Loucy (cell line): ENCODE measurements around the gene TIA1.
"Not testable (repeated sequence)": the region's sequence is repeated elsewhere in the genome, so short reads cannot be mapped to it uniquely, and the experiment has no call there.

Experiments used
- H2AFZ ChIP-seq: fragments of 200-600 bp; sonication (generic); 2 replicates; pipeline ENCODE4 v1.6.0; 2016; ENCODE audit warnings: antibody characterized with exemption, mild to moderate bottlenecking, low read length, moderate library complexity
- H3F3A ChIP-seq: fragments of 200-600 bp; 2 replicates; pipeline ENCODE4 v1.6.0; 2016; ENCODE audit warnings: antibody characterized with exemption, low read depth, mild to moderate bottlenecking
- H3K27me3 ChIP-seq: fragments of 200-600 bp; sonication (generic); 2 replicates; pipeline ENCODE4 v1.6.1; 2014; ENCODE audit warnings: low read length, mild to moderate bottlenecking; ENCODE audit not compliant: insufficient read depth, poor library complexity, severe bottlenecking
- H3K36me3 ChIP-seq: fragments of 200-600 bp; sonication (generic); 2 replicates; pipeline ENCODE4 v1.6.1; 2016; ENCODE audit warnings: low read length; ENCODE audit not compliant: insufficient read depth
- H3K4me1 ChIP-seq: fragments of 200-600 bp; sonication (generic); 2 replicates; pipeline ENCODE4 v1.5.1; 2014; ENCODE audit warnings: low read length, mild to moderate bottlenecking; ENCODE audit not compliant: insufficient read depth, poor library complexity, severe bottlenecking
- H3K4me2 ChIP-seq: fragments of 200-600 bp; sonication (generic); 2 replicates; pipeline ENCODE4 v1.6.0; 2014; ENCODE audit warnings: antibody characterized with exemption, low read length, low read depth, mild to moderate bottlenecking; ENCODE audit not compliant: poor library complexity, severe bottlenecking
- H3K4me3 ChIP-seq: fragments of 200-600 bp; sonication (generic); 2 replicates; pipeline ENCODE4 v1.5.1; 2014; ENCODE audit warnings: low read length, mild to moderate bottlenecking, mixed read lengths; ENCODE audit not compliant: poor library complexity, severe bottlenecking
- H3K79me2 ChIP-seq: fragments of 200-600 bp; sonication (generic); 2 replicates; pipeline ENCODE4 v1.6.1; 2014; ENCODE audit warnings: low read length; ENCODE audit not compliant: insufficient read depth
- H3K9ac ChIP-seq: fragments of 200-600 bp; sonication (generic); 2 replicates; pipeline ENCODE4 v1.6.0; 2014; ENCODE audit warnings: mild to moderate bottlenecking, low read depth, low read length, moderate library complexity; ENCODE audit not compliant: poor library complexity, severe bottlenecking
- H3K9me2 ChIP-seq: fragments of 200-600 bp; sonication (generic); replicated peaks from 2 replicates; pipeline ENCODE4 v1.6.1; 2016; ENCODE audit warnings: low read depth, low read length, mixed read lengths
- H3K9me3 ChIP-seq: fragments of 200-600 bp; sonication (generic); 2 replicates; pipeline ENCODE4 v1.6.1; 2014; ENCODE audit warnings: mild to moderate bottlenecking, antibody characterized with exemption, low read length, low read depth; ENCODE audit not compliant: insufficient read depth
- H4K20me1 ChIP-seq: fragments of 200-600 bp; sonication (generic); 2 replicates; pipeline ENCODE4 v1.6.0; 2014; ENCODE audit warnings: antibody characterized with exemption, low read length, mild to moderate bottlenecking; ENCODE audit not compliant: insufficient read depth, poor library complexity, severe bottlenecking
- CTCF ChIP-seq: fragments of 200-600 bp; sonication (generic); conservative IDR thresholded peaks from 2 replicates; pipeline ENCODE4 v1.5.1; 2014; ENCODE audit warnings: mild to moderate bottlenecking, antibody characterized with exemption, low read length
- EZH2phosphoT487 ChIP-seq: fragments of 200-600 bp; IDR thresholded peaks from 2 replicates; pipeline ENCODE4 v1.6.1; 2018; ENCODE audit warnings: antibody characterized with exemption, mild to moderate bottlenecking, moderate library complexity, borderline replicate concordance

The TIA1 gene

GRCh38 chr2:70248181-70248847 is at the start of gene TIA1:
Gene TIA1 (minus strand): TSS chr2:70248628. CDS start chr2:70248430, 198 bp downstream.
- Histone ChIP-seq H3K4me3 (peak within 1 kb of the TSS; percentile 90), H3K9me2 (no peaks in the 10 kb centered on the region), H3K9me3 (no peaks in the 10 kb centered on the region), H3K36me3 (no peaks in the 10 kb centered on the region; the same call in 1 of the 2 replicates), H4K20me1 (peaks cover 45% of the 10 kb centered on the region), H3F3A (peaks cover 3% of the 10 kb centered on the region; the same call in 1 of the 2 replicates), H3K4me2 (peak within 1 kb of the TSS; percentile 78), H2AFZ (peak within 1 kb of the TSS; percentile 78), H3K79me2 (peaks cover 51% of the 10 kb centered on the region), H3K27me3 (no peaks in the 10 kb centered on the region), H3K4me1 (peaks cover 24% of the 10 kb centered on the region), H3K9ac (peak within 1 kb of the TSS; percentile 97)
- no peak for TF ChIP-seq CTCF
- TF ChIP-seq EZH2phosphoT487: no peak

- H3F3A ChIP-seq, H3K9ac ChIP-seq, H3K4me2 ChIP-seq, H3K9me2 ChIP-seq, H2AFZ ChIP-seq, H3K4me3 ChIP-seq, H3K4me1 ChIP-seq, H3K27me3 ChIP-seq, H3K9me3 ChIP-seq: not testable (repeated sequence)
- Histone ChIP-seq H3K79me2 (peaks cover 46% of the 10 kb centered on the region), H3K36me3 (peaks cover 17% of the 10 kb centered on the region; the same call in 1 of the 2 replicates), H4K20me1 (peaks cover 15% of the 10 kb centered on the region)
Measured at GRCh38 chr2:70297828-70298227, 49.4 kb upstream of the TIA1 start.

GRCh38 chr2:70283500-70284191 is 35.2 kb upstream of the TIA1 start:
- H3K9me2 ChIP-seq: no peaks in the 10 kb centered on the region
- no peak overlapping the region for H3K4me2 ChIP-seq
- no peaks in the 10 kb centered on the region for H3K27me3 ChIP-seq
- TF ChIP-seq EZH2phosphoT487 (no peak), CTCF (no peak)
- H3K79me2 ChIP-seq: peaks cover 68% of the 10 kb centered on the region
- H3K36me3 ChIP-seq: peaks cover 80% of the 10 kb centered on the region
- no peak overlapping the region for H3K9ac ChIP-seq
- H3K4me3 ChIP-seq: no peak overlapping the region
- H4K20me1 ChIP-seq: peaks cover 32% of the 10 kb centered on the region
- H3F3A ChIP-seq: no peaks in the 10 kb centered on the region
- no peaks in the 10 kb centered on the region for H3K4me1 ChIP-seq
- no peak overlapping the region for H2AFZ ChIP-seq
- H3K9me3 ChIP-seq: no peaks in the 10 kb centered on the region

- TF ChIP-seq CTCF (no peak), EZH2phosphoT487 (no peak)
- H3K27me3 ChIP-seq: no peaks in the 10 kb centered on the region
- no peaks in the 10 kb centered on the region for H3F3A ChIP-seq
- no peaks in the 10 kb centered on the region for H3K9me2 ChIP-seq
- no peak overlapping the region for H3K4me3 ChIP-seq
- no peak overlapping the region for H2AFZ ChIP-seq
- H3K36me3 ChIP-seq: peaks cover 72% of the 10 kb centered on the region
- no peak overlapping the region for H3K9ac ChIP-seq
- H3K9me3 ChIP-seq: no peaks in the 10 kb centered on the region
- peaks cover 55% of the 10 kb centered on the region for H3K79me2 ChIP-seq
- H3K4me2 ChIP-seq: no peak overlapping the region
- no peaks in the 10 kb centered on the region for H3K4me1 ChIP-seq
- H4K20me1 ChIP-seq: peaks cover 23% of the 10 kb centered on the region
Measured at GRCh38 chr2:70282439-70282838, 34.0 kb upstream of the TIA1 start.
